Adrenal gland (tissue), 12 donors: Measurements from ENCODE around the gene RPL28. TPM values are rescaled to one million over a fixed set of nuclear protein-coding genes. Genes with fewer than 3 reads are reported as not detected.

ENCODE experiments used
- DNase-seq, 7 donors: peaks; one replicate each; pipeline ENCODE4 v3.0.0-alpha.2; 2019 to 2020
- H3K27ac ChIP-seq, 5 donors: fragments of 200-600 bp; sonication (generic) in 4 of 5; 1 replicate in 3 of 5; 2 replicates in 2 of 5; pipeline versions ENCODE4 v1.5.1 to v1.8.0; 2016 to 2020; ENCODE audit warnings: mild to moderate bottlenecking in 1 of 5
- H3K27me3 ChIP-seq: fragments of 200-600 bp; 2 replicates; pipeline ENCODE4 v1.8.0; 2021
- H3K36me3 ChIP-seq, 2 donors: fragments of 200-600 bp; replicated peaks in 1 of 2; 1 replicate in 1 of 2; 2 replicates in 1 of 2; pipeline versions ENCODE4 v1.5.1 to v1.8.0; 2018 to 2022
- H3K4me1 ChIP-seq, 2 donors: fragments of 200-600 bp; replicated peaks in 1 of 2; 1 replicate in 1 of 2; 2 replicates in 1 of 2; pipeline versions ENCODE4 v1.5.1 to v1.8.0; 2018 to 2021
- H3K4me3 ChIP-seq, 4 donors: fragments of 200-600 bp; sonication (generic) in 3 of 4; one replicate each; pipeline ENCODE4 v1.5.1; 2016 to 2018
- H3K9me3 ChIP-seq, 3 donors: fragments of 200-600 bp; sonication (generic) in 1 of 3; replicated peaks in 1 of 3; 1 replicate in 2 of 3; 2 replicates in 1 of 3; pipeline versions ENCODE4 v1.5.1 to v1.8.0; 2016 to 2021
- CTCF ChIP-seq, 6 experiments: fragments of 450-650 bp in 4 of 6; fragments of 200-600 bp in 2 of 6; sonication (generic) in 1 of 6; IDR thresholded peaks; 1 replicate in 5 of 6; 2 replicates in 1 of 6; pipeline versions ENCODE4 v1.5.1 to v1.8.0; 2016 to 2021; ENCODE audit warnings: antibody characterized with exemption in 6 of 6, mild to moderate bottlenecking in 2 of 6, moderate library complexity in 1 of 6
- POLR2A ChIP-seq, 2 donors: fragments of 450-650 bp; IDR thresholded peaks; one replicate each; pipeline ENCODE4 v1.6.1; 2017; ENCODE audit warnings: antibody characterized with exemption in 2 of 2, mild to moderate bottlenecking in 2 of 2, moderate library complexity in 1 of 2
- WGBS, 4 donors: extraction: QIAGEN DNeasy Blood & Tissue Kit in 2 of 4; methylation state at CpG; one replicate each; pipeline versions ENCODE4 v1.1.5 to v1.1.7; 2013 to 2017; 5-methylcytosine and 5-hydroxymethylcytosine counted together
- intact Hi-C, 2 donors: fragments of 100-400 bp; cut with DNase I; formaldehyde crosslinking; loops; one replicate each; pipeline versions ENCODE4 v1.14.1 to v1.15.0; 2022 to 2023
- polyA plus RNA-seq, 3 donors: library from polyadenylated mRNA; stranded (reverse); fragments of 200-250 nt in 2 of 3; fragments of 350-450 nt in 1 of 3; fragmentation: Illumina TruSeq in 1 of 3; extraction: RNeasy Lipid Tissue Mini Kit (QIAGEN cat#74804) in 1 of 3; gene quantifications; one replicate each; pipeline ENCODE4 v1.2.3, GENCODE V29; 2013 to 2014
- total RNA-seq, 9 donors: library from RNA; depleted of rRNA in 4 of 9; stranded (reverse); fragments of >200 nt in 4 of 9; fragments of 120-200 nt in 1 of 9; fragmentation: NEBNext Ultra II Directional in 1 of 9; extraction: Animal tissue kit (Norgen Biotek cat#: 25700) in 1 of 9; gene quantifications; one replicate each; pipeline versions ENCODE4 v1.1.0 to v1.2.4, GENCODE V29; 2013 to 2023
- donor health status: healthy with polysubstance abuse.
- donor health status: Bipolar disorder and iron deficiency.
- donor health status: DM: yes; HTN: yes; CAD: no.
- donor health status: DM: no; HTN: no; CAD: no.
- donor health status: DM: no; HTN: no; CAD: no.
- donor health status: DM: yes; HTN: yes; CAD: no.

The RPL28 gene
- total and polyA plus RNA-seq, 12 donors, result 194 to 2,804 (median 1,045) TPM

GRCh38 chr19:55432241-55432959, 46.7 kb downstream of the RPL28 start:
- Histone ChIP-seq H3K4me3 (no peak overlapping the region), H3K4me1 (no peaks in the 10 kb centered on the region), H3K27ac (no peak overlapping the region), H3K27me3 (peaks cover 31% of the 10 kb centered on the region), H3K9me3 (no peaks in the 10 kb centered on the region), H3K36me3 (no peaks in the 10 kb centered on the region)
- intact Hi-C loops, result no loop called here
- no peak for DNase-seq
- TF ChIP-seq CTCF (IDR thresholded peaks at IDR 0.05) (no peak), POLR2A (IDR thresholded peaks at IDR 0.05) (no peak)
- 82 to 92% (median 87%) methylated on average over 10 to 14 of the region's 14 CpGs for WGBS, 4 donors

GRCh38 chr19:55433292-55433691, 47.6 kb downstream of the RPL28 start:
- Histone ChIP-seq H3K4me1 (no peaks in the 10 kb centered on the region), H3K4me3 (no peak overlapping the region), H3K36me3 (no peaks in the 10 kb centered on the region), H3K27ac (no peak overlapping the region), H3K27me3 (peaks cover 31% of the 10 kb centered on the region), H3K9me3 (no peaks in the 10 kb centered on the region)
- TF ChIP-seq CTCF (IDR thresholded peaks at IDR 0.05), result no peak
- whole genome bisulfite sequencing, 4 donors, result 11 to 20% (median 15%) methylated on average over 1 to 48 of the region's 48 CpGs; no CpG with 5 or more reads in 1 of the 4 donors
- DNase-seq, result no peak
- intact Hi-C loops, result no loop called here

GRCh38 chr19:55434356-55434919, 48.7 kb downstream of the RPL28 start:
- no peaks in the 10 kb centered on the region for H3K9me3 ChIP-seq
- no peak overlapping the region for H3K27ac ChIP-seq
- H3K4me3 ChIP-seq, result no peak overlapping the region
- intact Hi-C loops, result no loop called here
- H3K36me3 ChIP-seq, result no peaks in the 10 kb centered on the region
- no peaks in the 10 kb centered on the region for H3K4me1 ChIP-seq
- 69 to 90% (median 78%) methylated on average over 4 of the region's 4 CpGs for WGBS, 4 donors
- no peak for TF ChIP-seq CTCF (IDR thresholded peaks at IDR 0.05)
- TF ChIP-seq POLR2A (IDR thresholded peaks at IDR 0.05), result no peak
- no peak for DNase-seq
- H3K27me3 ChIP-seq, result peaks cover 40% of the 10 kb centered on the region

- Histone ChIP-seq H3K27me3 (peaks cover 38% of the 10 kb centered on the region), H3K4me3 (no peak overlapping the region), H3K9me3 (no peaks in the 10 kb centered on the region), H3K36me3 (no peaks in the 10 kb centered on the region), H3K27ac (no peak overlapping the region), H3K4me1 (no peaks in the 10 kb centered on the region)
- intact Hi-C loops, result no loop called here
- no peak for TF ChIP-seq POLR2A (IDR thresholded peaks at IDR 0.05)
- TF ChIP-seq CTCF (IDR thresholded peaks at IDR 0.05), result no peak
- WGBS, 4 donors, result 85 to 95% (median 89%) methylated on average over 4 of the region's 4 CpGs
- no peak for DNase-seq
Measured at GRCh38 chr19:55435020-55435419, 49.3 kb downstream of the RPL28 start.
